Mononuclear cell (primary cell): ENCODE results near the gene BAX. TPM values are rescaled to one million over a fixed set of nuclear protein-coding genes. Genes with fewer than 3 reads are reported as not detected.
A peak's percentile ranks its signal among the peaks of the same experiment; 100 is the strongest.
"Not testable (repeated sequence)": the region's sequence is repeated elsewhere in the genome, so short reads cannot be mapped to it uniquely, and the experiment has no call there.

Experiments
- H3K27me3 ChIP-seq: 2 replicates; pipeline ENCODE4 v1.6.0; 2011; ENCODE audit warnings: low read length, control low read depth; ENCODE audit not compliant: insufficient read depth
- H3K4me1 ChIP-seq: 2 replicates; pipeline ENCODE4 v1.5.1; 2011; ENCODE audit warnings: mild to moderate bottlenecking, low read length, control low read depth; ENCODE audit not compliant: insufficient read depth
- H3K4me3 ChIP-seq: 2 replicates; pipeline ENCODE4 v1.5.1; 2011; ENCODE audit warnings: mild to moderate bottlenecking, low read length, moderate library complexity
- H3K9me3 ChIP-seq: 2 replicates; pipeline ENCODE4 v1.5.1; 2011; ENCODE audit warnings: low read depth, mild to moderate bottlenecking, control low read depth, low read length
- total RNA-seq: library from RNA; depleted of rRNA; stranded (reverse); fragments of >200 nt; gene quantifications from one replicate; pipeline ENCODE4 v1.2.3, GENCODE V29; 2012

The BAX gene
- total RNA-seq, 1 donor = 26.6 TPM

- Histone ChIP-seq H3K27me3 (no peaks in the 10 kb centered on the region), H3K4me3 (no peak overlapping the region), H3K9me3 (no peaks in the 10 kb centered on the region), H3K4me1 (no peaks in the 10 kb centered on the region)
Observed at GRCh38 chr19:48922548-48923490, 31.9 kb upstream of the BAX start.

DNA sequence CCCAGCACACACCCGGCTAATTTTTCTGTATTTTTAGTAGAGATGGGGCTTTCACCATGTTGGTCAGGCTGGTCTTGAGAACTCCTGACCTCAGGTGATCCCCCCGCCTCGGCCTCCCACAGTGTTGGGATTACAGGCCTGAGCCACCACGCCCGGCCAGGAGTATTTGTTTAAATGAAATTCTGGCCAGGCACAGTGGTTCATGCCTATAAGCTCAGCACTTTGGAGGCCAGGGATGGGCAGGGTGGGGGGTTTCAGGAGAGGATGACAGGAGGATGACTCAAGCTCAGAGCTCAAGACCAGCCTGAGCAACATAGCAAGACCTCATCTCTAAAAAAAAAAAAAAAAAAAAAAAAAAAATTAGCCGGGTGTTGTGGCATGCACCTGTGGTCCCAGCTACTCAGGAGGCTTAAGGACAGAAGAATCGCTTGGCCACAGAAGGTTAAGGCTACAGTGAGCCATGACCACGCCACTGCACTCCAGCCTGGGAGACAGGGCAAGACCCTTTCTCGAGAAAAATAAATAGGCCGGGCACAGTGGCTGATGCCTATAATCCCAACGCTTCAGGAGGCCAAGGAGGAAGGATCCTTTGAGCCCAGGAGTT is 29.3 kb upstream of the BAX start:
- Histone ChIP-seq H3K4me1 (no peaks in the 10 kb centered on the region), H3K4me3 (no peak overlapping the region), H3K27me3 (no peaks in the 10 kb centered on the region), H3K9me3 (no peaks in the 10 kb centered on the region)

- H3K27me3 ChIP-seq, H3K9me3 ChIP-seq, H3K4me3 ChIP-seq, H3K4me1 ChIP-seq: not testable (repeated sequence)
Observed at GRCh38 chr19:48925890-48926289, 28.8 kb upstream of the BAX start.

DNA sequence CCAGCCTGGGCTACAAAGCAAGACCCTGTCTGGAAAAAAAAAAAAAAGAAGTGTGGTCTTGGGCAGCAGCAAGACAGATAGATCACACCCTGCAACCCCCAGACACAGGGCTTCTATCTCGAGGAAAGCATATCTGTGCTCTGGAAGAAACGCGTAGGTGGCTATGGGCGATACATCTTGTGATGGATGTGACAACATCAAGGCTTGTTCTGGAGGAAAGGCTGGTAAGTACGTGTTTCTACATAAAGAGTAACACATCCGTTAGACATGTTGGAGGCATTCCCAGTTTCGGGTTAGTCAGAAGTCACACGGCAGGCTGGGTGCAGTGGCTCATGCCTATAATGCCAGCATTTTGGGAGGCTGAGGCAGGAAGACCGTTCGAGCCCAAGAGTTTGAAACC is 27.8 kb upstream of the BAX start:
- H3K4me3 ChIP-seq = no peak overlapping the region

GRCh38 chr19:48927692-48928091 is 27.0 kb upstream of the BAX start:
- H3K27me3 ChIP-seq, H3K4me1 ChIP-seq, H3K4me3 ChIP-seq, H3K9me3 ChIP-seq: not testable (repeated sequence)

More for the DNA sequence above, 27.8 kb upstream of the BAX start:
- no peaks in the 10 kb centered on the region for H3K4me1 ChIP-seq
- no peaks in the 10 kb centered on the region for H3K9me3 ChIP-seq
- no peaks in the 10 kb centered on the region for H3K27me3 ChIP-seq

- Histone ChIP-seq H3K4me3 (no peak overlapping the region), H3K9me3 (no peaks in the 10 kb centered on the region), H3K4me1 (peaks cover 8% of the 10 kb centered on the region), H3K27me3 (peaks cover 11% of the 10 kb centered on the region)
Observed at GRCh38 chr19:48928164-48929025, 26.3 kb upstream of the BAX start.

- Histone ChIP-seq H3K4me3 (peak within 1 kb of the TSS; percentile 29), H3K4me1 (peaks cover 16% of the 10 kb centered on the region), H3K27me3 (peaks cover 11% of the 10 kb centered on the region), H3K9me3 (no peaks in the 10 kb centered on the region)
Observed at GRCh38 chr19:48933382-48933932, 21.2 kb upstream of the BAX start, which contains the start of gene DHDH. DHDH (plus strand) TSS chr19:48933699; CDS start chr19:48933722, 23 bp downstream.

DNA sequence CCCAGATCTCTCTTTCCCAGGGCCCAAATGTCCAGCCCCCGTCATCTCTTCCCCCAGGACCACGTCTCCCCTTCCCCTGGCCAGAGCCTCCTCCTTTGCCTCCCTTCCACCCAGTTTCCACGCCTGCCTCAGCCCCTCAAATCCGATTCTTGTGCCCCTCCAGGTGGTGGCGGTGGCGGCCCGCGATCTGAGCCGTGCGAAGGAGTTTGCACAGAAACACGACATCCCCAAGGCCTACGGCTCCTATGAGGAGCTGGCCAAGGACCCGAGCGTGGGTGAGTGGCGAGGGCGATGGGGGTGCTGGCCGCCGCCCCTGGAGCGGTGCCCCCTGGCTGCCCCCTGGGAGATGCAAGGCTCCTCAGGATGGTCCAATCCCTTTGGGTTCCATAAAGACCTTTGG is 19.8 kb upstream of the BAX start:
- Histone ChIP-seq H3K4me3 (no peak overlapping the region), H3K9me3 (no peaks in the 10 kb centered on the region), H3K27me3 (peaks cover 11% of the 10 kb centered on the region), H3K4me1 (peaks cover 16% of the 10 kb centered on the region)

DNA sequence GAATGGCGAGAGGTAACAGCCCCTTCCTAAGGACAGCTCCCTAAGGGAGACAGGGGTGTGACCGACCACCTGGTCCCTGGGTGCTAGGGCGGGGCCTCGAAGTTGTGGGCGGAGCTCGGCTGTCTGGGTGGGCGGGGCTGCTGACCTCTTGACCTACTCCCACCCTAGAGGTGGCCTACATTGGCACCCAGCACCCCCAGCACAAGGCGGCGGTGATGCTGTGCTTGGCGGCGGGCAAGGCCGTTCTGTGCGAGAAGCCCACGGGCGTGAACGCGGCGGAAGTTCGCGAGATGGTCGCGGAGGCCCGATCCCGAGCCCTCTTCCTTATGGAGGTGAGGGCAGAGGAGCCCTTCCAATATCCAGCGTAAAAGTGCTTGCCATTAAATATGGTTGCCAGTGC is 18.8 kb upstream of the BAX start:
- Histone ChIP-seq H3K4me1 (peaks cover 16% of the 10 kb centered on the region), H3K9me3 (no peaks in the 10 kb centered on the region), H3K27me3 (peaks cover 11% of the 10 kb centered on the region), H3K4me3 (no peak overlapping the region)

GRCh38 chr19:48938256-48938655 is 16.4 kb upstream of the BAX start:
- no peak overlapping the region for H3K4me3 ChIP-seq
- H3K27me3 ChIP-seq = peaks cover under 1% of the 10 kb centered on the region
- no peaks in the 10 kb centered on the region for H3K9me3 ChIP-seq
- peaks cover 10% of the 10 kb centered on the region for H3K4me1 ChIP-seq

GRCh38 chr19:48940902-48941301 is 13.8 kb upstream of the BAX start:
- no peaks in the 10 kb centered on the region for H3K9me3 ChIP-seq
- no peak overlapping the region for H3K4me3 ChIP-seq
- H3K27me3 ChIP-seq = no peaks in the 10 kb centered on the region
- H3K4me1 ChIP-seq = no peaks in the 10 kb centered on the region

DNA sequence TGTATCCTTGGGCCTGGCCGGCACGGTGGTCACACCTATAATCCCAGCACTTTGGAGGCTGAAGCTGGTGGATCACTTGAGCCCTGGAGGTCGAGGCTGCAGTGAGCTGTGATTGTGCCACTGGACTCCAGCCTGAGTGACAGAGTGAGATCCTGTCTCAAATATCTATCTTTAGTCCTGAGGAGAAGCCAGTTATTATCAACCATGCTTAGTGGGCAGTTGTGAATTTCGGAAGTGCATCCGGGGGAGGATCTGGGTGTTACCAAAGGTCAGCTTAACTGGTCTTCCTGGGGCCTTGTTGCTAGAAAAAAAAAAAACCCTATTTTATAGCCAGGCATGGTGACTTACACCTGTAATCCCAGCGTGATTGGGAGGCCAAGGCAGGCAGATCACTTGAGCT is 11.6 kb upstream of the BAX start:
- Histone ChIP-seq H3K9me3 (no peaks in the 10 kb centered on the region), H3K4me1 (no peaks in the 10 kb centered on the region), H3K27me3 (no peaks in the 10 kb centered on the region), H3K4me3 (no peak overlapping the region)

DNA sequence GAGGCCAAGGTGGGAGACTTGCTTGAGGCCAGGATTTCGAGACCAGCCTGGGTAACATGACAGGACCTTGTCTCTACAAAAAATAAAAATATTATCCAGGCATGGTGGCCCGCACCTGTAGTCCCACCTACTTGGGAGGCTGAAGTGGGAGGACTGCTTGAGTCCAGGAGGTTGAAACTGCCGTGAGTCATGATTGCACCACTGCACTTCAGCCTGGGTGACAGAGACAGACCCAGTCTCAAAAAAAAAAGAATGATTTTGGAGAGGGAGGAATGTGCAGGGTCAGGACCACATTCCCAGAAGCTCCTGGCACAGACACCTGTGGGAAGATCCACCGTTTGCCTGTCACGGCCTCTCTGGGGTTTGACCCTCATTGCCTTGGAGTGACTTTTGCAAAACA is 9.3 kb upstream of the BAX start:
- Histone ChIP-seq H3K9me3 (no peaks in the 10 kb centered on the region), H3K27me3 (no peaks in the 10 kb centered on the region), H3K4me1 (no peaks in the 10 kb centered on the region), H3K4me3 (no peak overlapping the region)

DNA sequence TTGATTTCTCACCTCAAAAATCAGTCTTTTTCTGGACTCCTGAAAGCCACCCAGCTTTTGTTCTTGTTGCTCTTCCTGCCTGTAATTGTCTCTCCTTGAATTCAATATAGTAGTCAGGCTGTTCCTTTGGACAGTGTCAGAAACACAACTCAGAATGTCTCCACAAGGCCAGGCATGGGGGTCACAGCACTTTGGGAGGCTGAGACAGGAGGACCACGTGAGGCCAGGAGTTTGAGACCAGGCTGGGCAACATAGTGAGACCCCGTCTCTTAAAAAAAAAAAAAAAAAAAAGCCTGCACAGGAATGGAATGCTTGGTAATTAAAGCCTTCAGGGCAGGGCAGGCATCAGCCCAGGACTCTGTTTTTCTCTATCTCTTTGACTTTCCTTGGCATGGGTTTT is 8.9 kb upstream of the BAX start:
- Histone ChIP-seq H3K4me3 (no peak overlapping the region), H3K27me3 (no peaks in the 10 kb centered on the region), H3K9me3 (no peaks in the 10 kb centered on the region), H3K4me1 (no peaks in the 10 kb centered on the region)
